B cell (primary cell): ENCODE data around the gene STRN.

ENCODE experiments used
- CTCF ChIP-seq: fragments of 200-600 bp; IDR thresholded peaks from one replicate; pipeline ENCODE4 v1.8.0; 2022; ENCODE audit warnings: antibody characterized with exemption, mild to moderate bottlenecking
- EZH2 ChIP-seq: IDR thresholded peaks from 2 replicates; pipeline ENCODE4 v1.6.1; 2012; ENCODE audit warnings: borderline replicate concordance, low read depth, mild to moderate bottlenecking, moderate library complexity, low read length; ENCODE audit not compliant: insufficient read depth, poor library complexity, severe bottlenecking

- TF ChIP-seq CTCF (no peak), EZH2 (no peak)
These were observed 167.6 kb downstream of the STRN start for GRCh38 chr2:36798724-36799123.
